Measurements from ENCODE around the gene SYNPO2L. TPM values are rescaled to one million over a fixed set of nuclear protein-coding genes. Genes with fewer than 3 reads are reported as not detected.

SYNPO2L gene
- total RNA-seq, 4 donors from 2014 or later, result 26.8 to 117 (median 46.8) TPM

DNA sequence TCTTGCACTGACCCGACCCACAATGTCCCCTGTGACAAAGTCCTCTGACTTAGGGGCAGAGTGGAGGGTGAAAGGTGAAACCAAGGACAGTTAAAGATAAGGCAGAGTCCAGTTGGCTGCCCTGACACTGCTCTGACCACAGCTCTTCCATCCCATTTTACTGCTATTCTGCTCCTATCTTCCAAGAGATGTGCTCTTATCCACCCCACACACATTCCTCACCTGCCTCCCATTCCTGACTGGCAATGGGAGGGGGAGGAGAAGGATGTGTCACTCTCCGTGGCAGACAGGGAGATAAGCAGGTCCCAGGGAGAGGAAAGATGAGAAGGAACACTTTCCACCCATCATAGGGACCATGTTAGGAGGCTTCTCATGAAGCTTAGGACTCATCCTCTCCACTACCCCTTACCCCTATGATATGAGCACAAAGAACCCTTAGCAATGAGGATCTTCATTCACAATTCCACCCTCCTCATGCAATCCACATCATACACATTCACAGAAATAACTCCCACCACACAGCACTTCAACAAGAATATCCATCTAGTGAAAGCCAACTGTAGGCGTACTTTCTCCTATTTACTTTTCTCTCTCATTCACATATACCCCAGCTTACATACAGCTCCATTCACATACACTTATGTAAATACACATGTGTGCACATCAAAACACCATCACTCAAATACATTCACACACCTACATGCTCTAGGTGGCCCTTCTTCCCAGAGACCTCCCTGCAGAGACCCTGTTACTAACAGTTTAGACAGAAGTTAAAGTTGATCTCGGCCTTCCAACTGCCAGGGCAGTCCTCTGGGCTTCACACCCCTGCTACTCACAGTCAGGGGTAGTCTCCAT, 6.6 kb downstream of the SYNPO2L start:
- Histone ChIP-seq H3K4me3 (peak overlapping the region in 3 of 4 donors; percentile 11 to 48 (median 11)), H3K27ac (peak overlapping the region; percentile 96 to 99 (median 98)), H3K4me1 (peaks cover 81 to 85% of the 10 kb centered on the region in 2 donors), H3K9me3 (no peaks in the 10 kb centered on the region), H3K36me3 (peaks cover 0 to 17% of the 10 kb centered on the region in 2 donors), H3K27me3 (no peaks in the 10 kb centered on the region)
- TF ChIP-seq, protein P1, sequence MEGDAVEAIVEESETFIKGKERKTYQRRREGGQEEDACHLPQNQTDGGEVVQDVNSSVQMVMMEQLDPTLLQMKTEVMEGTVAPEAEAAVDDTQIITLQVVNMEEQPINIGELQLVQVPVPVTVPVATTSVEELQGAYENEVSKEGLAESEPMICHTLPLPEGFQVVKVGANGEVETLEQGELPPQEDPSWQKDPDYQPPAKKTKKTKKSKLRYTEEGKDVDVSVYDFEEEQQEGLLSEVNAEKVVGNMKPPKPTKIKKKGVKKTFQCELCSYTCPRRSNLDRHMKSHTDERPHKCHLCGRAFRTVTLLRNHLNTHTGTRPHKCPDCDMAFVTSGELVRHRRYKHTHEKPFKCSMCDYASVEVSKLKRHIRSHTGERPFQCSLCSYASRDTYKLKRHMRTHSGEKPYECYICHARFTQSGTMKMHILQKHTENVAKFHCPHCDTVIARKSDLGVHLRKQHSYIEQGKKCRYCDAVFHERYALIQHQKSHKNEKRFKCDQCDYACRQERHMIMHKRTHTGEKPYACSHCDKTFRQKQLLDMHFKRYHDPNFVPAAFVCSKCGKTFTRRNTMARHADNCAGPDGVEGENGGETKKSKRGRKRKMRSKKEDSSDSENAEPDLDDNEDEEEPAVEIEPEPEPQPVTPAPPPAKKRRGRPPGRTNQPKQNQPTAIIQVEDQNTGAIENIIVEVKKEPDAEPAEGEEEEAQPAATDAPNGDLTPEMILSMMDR (IDR thresholded peaks at IDR 0.05 in 4 of 5, conservative IDR thresholded peaks at IDR 0.05 in 1 of 5), result no peak
- no peak for TF ChIP-seq POLR2A (IDR thresholded peaks at IDR 0.05)
- in situ Hi-C loops (cut with MboI; ENCODE audit: low sequenced_read_pairs in 4 of 4), result loop anchor here in 2 of 4 donors (10.0 to 25.0 kb wide), 2 partner anchors 74 to 387 kb away; partner anchors contain the start of gene MRPS16 (in 1 of the 2)
- ATAC-seq, result no peak
- DNase-seq, result no peak
- intact Hi-C loops (cut with DNase I; ENCODE audit: low total_unique reads), result loop anchor here (10.0 kb wide), 1 partner anchor 384 kb away; no protein-coding TSS in a partner anchor

DNA sequence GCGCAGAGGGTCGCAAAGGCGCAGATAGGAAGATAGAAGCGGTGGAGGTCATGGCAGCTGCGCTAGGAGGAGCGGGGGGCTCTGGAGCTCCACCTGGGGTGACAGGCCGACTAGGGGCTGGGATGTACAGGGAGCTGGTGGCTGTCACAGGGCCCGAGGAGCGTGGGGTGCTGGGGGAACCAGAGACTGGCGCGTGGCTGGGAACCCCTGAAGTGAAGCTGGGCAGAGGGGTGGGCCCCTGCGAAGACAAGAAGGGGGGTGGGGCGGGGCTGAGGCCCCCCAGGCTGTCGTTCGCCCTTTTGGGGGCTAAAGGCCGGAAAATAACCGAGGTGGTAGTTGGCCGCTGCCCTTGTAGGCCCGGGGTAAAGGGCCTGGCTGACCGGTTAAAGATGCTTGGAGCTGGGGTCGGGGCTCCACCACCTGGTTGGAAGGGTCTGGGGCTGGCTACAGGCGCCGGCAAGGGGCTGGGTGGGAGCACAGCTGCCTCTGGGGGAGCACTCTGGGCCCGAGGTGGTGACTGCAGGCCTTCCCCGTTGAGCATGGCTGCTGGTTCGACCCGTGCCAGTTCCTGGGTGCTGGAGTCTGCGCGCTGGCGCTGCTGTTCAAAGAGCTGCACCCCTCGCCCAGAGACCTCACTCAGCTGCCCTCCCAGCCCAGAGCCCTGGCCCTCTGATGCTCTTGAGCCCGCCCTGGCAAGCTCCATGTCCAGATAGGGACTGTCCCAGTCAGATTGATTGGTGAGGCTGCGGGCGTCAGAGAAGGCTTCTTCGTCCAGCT, 7.8 kb downstream of the SYNPO2L start:
- intact Hi-C loops (cut with DNase I; ENCODE audit: low total_unique reads), result loop anchor here (10.0 kb wide), 1 partner anchor 383 kb away; no protein-coding TSS in a partner anchor
- DNase-seq, result no peak
- in situ Hi-C loops (cut with MboI; ENCODE audit: low sequenced_read_pairs in 4 of 4), result loop anchor here in 2 of 4 donors (10.0 to 25.0 kb wide), 2 partner anchors 73 to 386 kb away; partner anchors contain the start of gene MRPS16 (in 1 of the 2)

DNA sequence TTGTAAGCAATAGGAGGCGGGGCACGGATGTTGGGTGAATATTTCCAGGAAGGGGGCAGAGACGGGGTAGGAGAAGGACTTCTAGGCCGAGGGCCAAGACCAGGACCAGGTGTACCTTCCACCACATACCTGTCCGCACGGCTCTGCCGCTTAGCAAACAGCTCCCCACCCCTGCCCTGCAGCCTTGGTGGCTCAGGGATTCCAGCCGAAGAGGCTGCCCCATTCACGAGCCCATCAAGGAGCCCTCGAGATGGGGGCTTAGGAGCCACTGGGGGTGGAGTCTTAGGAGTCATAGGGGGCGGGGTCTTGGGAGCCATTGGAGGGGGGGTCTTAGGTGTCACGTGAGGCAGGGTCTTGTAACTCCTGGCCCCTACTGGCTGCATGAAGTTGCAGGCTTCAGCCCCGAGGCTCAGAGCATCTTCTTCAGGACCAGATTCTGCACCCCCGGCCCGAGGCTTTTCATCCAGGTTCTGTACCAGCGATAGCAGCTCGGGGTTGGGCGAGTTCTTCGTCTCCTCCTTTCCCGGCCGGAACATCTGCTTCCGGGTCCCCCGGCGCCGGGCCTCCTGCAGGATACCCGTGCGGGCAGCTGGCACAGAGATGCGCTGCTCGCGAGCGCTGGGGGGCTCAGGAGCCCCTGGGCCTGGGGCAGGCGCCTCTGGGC, 8.5 kb downstream of the SYNPO2L start:
- peaks cover 75 to 76% of the 10 kb centered on the region in 2 donors for H3K4me1 ChIP-seq

More for the DNA sequence above, 7.8 kb downstream of the SYNPO2L start:
- H3K27me3 ChIP-seq, result no peaks in the 10 kb centered on the region
- no peak for ATAC-seq
- H3K27ac ChIP-seq, result peak overlapping the region; percentile 96 to 99 (median 98)
- peaks cover 0 to 10% of the 10 kb centered on the region in 2 donors for H3K36me3 ChIP-seq
- H3K4me3 ChIP-seq, result peak overlapping the region; percentile 54 to 61 (median 56)
- H3K9me3 ChIP-seq, result no peaks in the 10 kb centered on the region
- peaks cover 76 to 81% of the 10 kb centered on the region in 2 donors for H3K4me1 ChIP-seq
- TF ChIP-seq, protein P1 (IDR thresholded peaks at IDR 0.05 in 4 of 5, conservative IDR thresholded peaks at IDR 0.05 in 1 of 5), result no peak
- TF ChIP-seq POLR2A (IDR thresholded peaks at IDR 0.05), result no peak

More for the DNA sequence above, 8.5 kb downstream of the SYNPO2L start:
- no peak for ATAC-seq
- no peak for DNase-seq
- peak overlapping the region; percentile 96 to 99 (median 98) for H3K27ac ChIP-seq
- intact Hi-C loops (cut with DNase I; ENCODE audit: low total_unique reads) (loop anchor here (10.0 kb wide), 1 partner anchor 383 kb away; no protein-coding TSS in a partner anchor), in situ Hi-C loops (cut with MboI; ENCODE audit: low sequenced_read_pairs in 4 of 4) (loop anchor here in 2 of 4 donors (10.0 to 25.0 kb wide), 2 partner anchors 73 to 385 kb away; partner anchors contain the start of gene MRPS16 (in 1 of the 2))
- no peaks in the 10 kb centered on the region for H3K9me3 ChIP-seq
- H3K4me3 ChIP-seq, result peak overlapping the region; percentile 54 to 61 (median 56)
- TF ChIP-seq, protein P1 (IDR thresholded peaks at IDR 0.05 in 4 of 5, conservative IDR thresholded peaks at IDR 0.05 in 1 of 5), result no peak
- H3K36me3 ChIP-seq, result peaks cover 0 to 3% of the 10 kb centered on the region in 2 donors
- H3K27me3 ChIP-seq, result no peaks in the 10 kb centered on the region

All from gastrocnemius medialis (tissue), 4 donors.